ENCODE results near the gene VAV1.

DNA sequence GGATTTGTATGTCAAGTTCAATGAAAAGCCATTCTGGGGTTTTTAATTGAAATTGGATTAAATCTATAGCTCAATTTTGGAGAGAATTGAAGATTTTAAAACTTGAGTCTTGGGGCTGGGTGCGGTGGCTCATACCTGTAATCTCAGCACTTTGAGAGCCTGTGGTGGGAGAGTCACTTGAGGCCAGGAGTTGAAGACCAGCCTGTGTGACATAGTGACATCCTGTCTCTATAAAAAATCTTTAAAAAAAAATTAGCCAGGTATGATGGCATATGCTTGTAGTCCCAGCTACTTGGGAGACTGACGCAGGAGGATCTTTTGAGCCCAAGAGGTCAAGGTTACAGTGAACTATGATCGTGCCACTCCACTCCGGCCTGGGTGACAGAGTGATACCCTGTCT lies 41.2 kb downstream of the VAV1 start:
- TF ChIP-seq, protein P1, sequence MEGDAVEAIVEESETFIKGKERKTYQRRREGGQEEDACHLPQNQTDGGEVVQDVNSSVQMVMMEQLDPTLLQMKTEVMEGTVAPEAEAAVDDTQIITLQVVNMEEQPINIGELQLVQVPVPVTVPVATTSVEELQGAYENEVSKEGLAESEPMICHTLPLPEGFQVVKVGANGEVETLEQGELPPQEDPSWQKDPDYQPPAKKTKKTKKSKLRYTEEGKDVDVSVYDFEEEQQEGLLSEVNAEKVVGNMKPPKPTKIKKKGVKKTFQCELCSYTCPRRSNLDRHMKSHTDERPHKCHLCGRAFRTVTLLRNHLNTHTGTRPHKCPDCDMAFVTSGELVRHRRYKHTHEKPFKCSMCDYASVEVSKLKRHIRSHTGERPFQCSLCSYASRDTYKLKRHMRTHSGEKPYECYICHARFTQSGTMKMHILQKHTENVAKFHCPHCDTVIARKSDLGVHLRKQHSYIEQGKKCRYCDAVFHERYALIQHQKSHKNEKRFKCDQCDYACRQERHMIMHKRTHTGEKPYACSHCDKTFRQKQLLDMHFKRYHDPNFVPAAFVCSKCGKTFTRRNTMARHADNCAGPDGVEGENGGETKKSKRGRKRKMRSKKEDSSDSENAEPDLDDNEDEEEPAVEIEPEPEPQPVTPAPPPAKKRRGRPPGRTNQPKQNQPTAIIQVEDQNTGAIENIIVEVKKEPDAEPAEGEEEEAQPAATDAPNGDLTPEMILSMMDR (conservative IDR thresholded peaks at IDR 0.05), result no peak
- no peak for TF ChIP-seq ZFX (IDR thresholded peaks at IDR 0.05)

Measured in C4-2B (cell line).